Measurements from ENCODE around the gene EAPP.
"Not testable (repeated sequence)": the region's sequence is repeated elsewhere in the genome, so short reads cannot be mapped to it uniquely, and the experiment has no call there.

Gene EAPP

DNA sequence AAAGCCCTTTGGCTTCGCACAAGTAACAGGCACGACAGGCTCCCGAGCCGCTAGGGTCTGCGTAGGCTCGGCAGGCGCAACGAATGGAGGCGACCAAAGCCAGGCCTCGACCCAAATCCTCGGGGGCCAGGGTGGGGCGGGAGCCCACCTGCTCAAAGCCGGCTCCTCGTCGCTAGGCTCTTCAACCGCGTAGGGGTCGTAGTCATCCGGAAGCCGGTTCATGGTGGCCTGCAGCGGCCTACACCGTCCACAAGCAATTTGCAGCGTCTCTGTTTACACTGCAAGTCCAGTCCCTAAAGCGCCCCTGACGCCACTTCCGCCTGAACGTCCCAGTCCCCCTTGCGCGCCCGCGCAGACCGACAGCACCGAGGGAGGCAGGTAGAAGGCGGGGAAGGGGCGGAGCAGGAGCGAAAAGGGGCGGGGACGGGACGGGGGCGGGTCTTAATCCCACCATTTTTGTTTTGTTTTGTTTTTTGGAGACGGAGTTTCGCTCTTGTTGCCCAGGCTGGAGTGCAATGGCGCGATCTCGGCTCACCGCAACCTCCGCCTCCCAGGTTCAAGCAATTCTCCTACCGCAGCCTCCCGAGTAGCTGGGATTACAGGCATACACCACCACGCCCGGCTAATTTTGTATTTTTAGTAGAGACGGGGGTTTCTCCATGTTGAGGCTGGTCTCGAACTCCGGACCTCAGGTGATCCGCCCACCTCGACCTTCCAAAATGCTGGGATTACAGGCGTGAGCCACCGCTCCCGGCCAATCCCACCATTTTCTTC is at the start of gene EAPP:
Gene EAPP (minus strand): TSS at position 295 of the 774 bp plus-strand sequence. CDS start 73 bp downstream, at position 222.
- FAIRE-seq: no peak

GRCh38 chr14:34583525-34583924 is 44.0 kb upstream of the EAPP start:
- no peak for FAIRE-seq

- no peak for FAIRE-seq
These were observed 42.7 kb upstream of the EAPP start for GRCh38 chr14:34582117-34582680.

DNA sequence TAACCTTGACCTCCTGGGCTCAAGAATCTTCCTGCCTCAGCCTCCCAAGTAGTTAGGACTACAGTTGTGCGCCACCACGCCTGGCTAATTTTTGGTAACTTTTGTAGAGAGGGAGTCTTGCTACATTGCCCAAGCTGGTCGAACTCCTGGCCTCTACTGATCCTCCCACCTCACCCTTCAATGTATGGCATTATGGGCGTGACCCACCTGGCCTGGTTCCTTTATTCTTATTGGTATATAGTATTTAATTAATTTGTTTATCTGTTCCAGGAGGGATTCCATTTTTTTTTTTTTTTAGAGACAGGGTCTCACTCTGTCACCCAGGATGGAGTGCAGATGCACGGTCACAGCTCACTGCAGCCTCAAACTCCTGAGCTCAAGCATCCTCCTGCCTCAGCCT is 40.9 kb upstream of the EAPP start:
- no peak for FAIRE-seq

GRCh38 chr14:34571771-34572170 is 32.3 kb upstream of the EAPP start:
- no peak for FAIRE-seq

DNA sequence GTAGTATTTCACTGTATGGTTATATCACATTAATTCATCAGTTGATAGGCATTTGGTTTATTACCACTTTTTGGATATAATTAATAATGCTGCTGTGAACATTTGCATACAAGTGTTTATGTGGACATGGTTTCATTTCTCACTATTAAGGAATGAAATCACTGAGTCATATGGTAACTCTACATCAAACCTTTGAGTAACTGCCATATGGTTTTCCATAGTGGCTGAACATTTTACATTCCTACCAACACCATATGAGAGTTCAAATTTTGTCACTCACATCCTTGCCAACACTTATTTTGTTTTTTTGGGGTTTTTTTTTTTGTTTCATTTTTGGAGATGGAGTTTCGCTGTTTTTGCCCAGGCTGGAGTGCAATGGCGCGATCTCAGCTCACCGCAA is 30.2 kb upstream of the EAPP start:
- no peak for FAIRE-seq

DNA sequence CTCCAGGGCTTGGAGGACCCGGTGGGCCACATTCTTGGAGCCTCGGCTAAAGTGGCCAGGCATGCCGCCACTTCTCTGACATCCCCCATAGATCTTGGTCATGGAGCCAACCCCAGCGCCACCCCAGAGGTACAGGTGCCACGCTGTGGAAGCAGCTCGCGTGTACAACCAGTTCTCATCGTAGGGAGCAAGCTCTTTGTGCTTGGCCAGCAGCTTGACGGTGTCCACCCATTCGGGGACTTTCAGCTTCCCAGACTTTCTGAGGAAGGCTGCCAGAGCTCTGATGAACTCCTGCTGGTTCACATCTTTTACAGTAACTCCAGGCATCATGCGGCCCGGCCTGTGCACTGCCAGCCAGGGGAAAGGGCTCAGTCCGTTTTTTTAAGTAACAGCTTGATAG is 29.3 kb upstream of the EAPP start:
- FAIRE-seq: no peak

GRCh38 chr14:34562776-34563150 is 23.3 kb upstream of the EAPP start:
- FAIRE-seq: no peak

GRCh38 chr14:34562037-34562775 is 22.7 kb upstream of the EAPP start:
- not testable (repeated sequence) for FAIRE-seq

- not testable (repeated sequence) for FAIRE-seq
These were observed 17.0 kb upstream of the EAPP start for GRCh38 chr14:34556498-34556829.

DNA sequence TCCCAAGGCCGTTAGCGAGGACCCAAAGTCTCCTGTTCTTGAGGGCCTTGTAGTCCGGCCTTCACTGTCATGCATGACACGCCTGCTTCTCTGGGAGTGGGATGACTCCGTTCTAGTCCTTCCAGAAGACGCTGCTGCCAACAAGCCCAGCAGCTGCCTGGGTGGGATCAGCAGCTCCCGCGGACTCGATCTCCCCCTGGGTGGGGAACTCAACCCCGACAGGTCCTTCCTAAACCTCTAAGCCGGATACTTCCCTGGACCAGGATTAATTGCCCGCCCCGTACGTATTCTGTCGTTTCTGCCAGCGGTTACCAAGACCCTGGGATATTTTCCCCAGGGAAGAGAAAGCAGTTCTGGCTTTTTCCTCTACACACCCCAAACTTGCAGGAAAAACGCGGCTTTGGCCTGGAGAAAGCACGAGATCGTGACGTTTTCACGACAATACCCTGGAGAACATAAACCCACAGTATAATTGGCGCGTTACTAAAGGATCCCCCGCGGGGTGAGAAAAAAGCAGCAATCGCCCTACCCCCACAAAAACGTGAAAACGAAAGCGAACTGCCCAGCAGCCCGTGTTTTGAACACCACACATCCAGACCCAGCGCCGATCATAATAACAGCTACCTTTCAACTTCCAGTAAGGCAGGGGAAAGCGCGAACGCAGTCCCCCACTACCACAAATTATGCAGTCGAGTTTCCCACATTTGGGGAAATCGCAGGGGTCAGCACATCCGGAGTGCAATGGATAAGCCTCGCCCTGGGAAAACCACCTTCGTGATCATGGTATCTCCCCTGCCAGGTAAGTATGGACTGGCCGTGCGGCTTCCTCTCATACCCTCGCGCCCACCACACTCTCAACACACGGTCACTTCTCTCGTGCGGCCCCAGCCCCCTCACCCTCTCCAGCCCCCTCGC is 16.3 kb upstream of the EAPP start:
- peak; percentile 80 for FAIRE-seq

DNA sequence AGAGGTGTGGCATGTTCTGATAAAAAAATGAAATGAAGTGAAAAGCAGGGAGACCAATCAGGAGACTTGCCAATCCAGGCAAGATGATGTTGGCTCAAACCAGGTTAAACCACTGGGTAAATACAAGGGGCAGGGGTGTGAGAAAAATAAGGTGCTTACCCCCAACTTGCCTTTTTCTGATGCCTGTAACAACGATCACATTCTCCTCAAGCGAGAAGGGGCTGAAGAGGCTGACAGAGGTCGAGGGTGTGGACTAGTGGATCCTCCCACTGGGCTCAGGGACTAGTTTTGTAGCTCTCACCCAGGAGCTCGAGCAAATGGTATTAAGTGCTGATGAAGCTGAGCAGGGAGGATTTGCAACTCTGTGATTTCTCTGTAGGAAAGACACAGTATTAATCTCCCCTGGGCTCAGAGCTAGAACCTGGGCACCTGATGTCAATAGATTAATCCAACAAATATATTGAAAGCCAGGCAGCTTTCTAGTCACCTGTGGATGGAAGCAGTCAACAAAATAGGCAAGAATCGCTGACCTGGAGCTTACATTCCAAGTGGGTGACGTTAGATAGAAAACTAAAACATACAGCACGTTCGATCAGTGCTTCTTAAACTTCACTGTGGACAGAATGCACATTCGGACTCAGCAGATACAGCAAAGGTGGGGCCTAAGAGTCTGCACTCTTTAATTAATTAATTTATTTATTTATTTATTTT is 15.2 kb upstream of the EAPP start:
- no peak for FAIRE-seq

- FAIRE-seq: not testable (repeated sequence)
These were observed 9.9 kb upstream of the EAPP start for GRCh38 chr14:34549276-34549966.

DNA sequence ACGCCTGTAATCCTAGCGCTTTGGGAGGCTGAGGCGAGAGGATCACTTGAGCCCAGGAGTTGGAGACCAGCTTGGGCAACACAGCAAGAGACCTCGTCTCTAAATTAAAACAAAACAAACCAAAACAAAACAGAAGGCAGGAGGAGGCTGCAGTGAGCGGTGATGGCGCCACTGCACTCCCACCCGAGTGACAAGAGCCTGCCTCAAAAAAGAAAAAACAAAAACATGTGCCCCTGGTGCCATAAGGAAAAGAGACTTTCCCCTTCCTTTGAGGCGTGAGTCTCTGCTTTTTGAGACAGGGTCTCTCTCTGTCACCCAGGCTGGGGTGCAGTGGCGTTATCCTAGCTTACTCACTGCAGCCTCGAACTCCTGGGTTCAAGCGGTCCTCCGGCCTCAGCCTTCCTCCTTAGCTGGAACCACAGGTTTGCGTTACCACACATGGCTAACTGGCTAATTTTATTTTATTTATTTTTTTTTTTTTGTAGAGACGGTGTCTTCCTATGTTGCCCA is 9.0 kb upstream of the EAPP start:
- no peak for FAIRE-seq

GRCh38 chr14:34547136-34547520 is 7.6 kb upstream of the EAPP start:
- FAIRE-seq: not testable (repeated sequence)

- peak; percentile 98 for FAIRE-seq
These were observed 7.0 kb upstream of the EAPP start for GRCh38 chr14:34546272-34547135.

GRCh38 chr14:34540181-34541059 is 919 bp upstream of the EAPP start:
- FAIRE-seq: not testable (repeated sequence)

GRCh38 chr14:34538871-34539406 is 562 bp downstream of the EAPP start:
- no peak for FAIRE-seq

DNA sequence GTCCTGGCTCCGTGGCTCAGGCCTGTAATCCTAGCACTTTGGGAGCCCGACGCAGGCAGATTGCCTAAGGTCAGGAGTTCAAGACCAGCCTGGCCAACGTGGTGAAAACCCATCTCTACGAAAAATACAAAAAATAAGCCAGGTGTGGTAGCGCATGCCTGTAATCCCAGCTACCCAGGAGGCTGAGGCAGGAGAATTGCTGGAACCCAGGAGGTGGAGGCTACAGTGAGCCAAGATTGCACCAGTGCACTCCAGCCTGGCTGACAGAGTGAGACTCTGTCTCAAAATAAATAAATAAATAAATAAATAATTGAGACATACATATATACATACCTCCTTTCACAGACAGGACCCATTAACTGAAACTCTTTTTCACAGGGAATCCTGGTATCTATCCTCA is 1.4 kb downstream of the EAPP start:
- not testable (repeated sequence) for FAIRE-seq
